RWPE2 (cell line): ENCODE data around the gene FOSL1.

Experiments
- ATAC-seq: fragments of 200-7000 bp; cut with Tn5 transposase; 3 replicates; pipeline ENCODE4 v1.9.1; 2021; ENCODE audit warnings: low read depth
- DNase-seq: peaks from one replicate; pipeline ENCODE4 v3.0.0-alpha.2; 2020; ENCODE audit warnings: low spot score
- H3K27ac ChIP-seq: fragments of 450-650 bp; 2 replicates; pipeline ENCODE4 v1.5.1; 2017; ENCODE audit warnings: mild to moderate bottlenecking; ENCODE audit not compliant: poor library complexity, severe bottlenecking
- H3K27me3 ChIP-seq: fragments of 250-450 bp; sonication (Bioruptor Pico); 2 replicates; pipeline ENCODE4 v1.5.1; 2021; ENCODE audit warnings: mild to moderate bottlenecking, moderate library complexity; ENCODE audit not compliant: insufficient read depth, poor library complexity, severe bottlenecking
- H3K36me3 ChIP-seq: fragments of 250-450 bp; sonication (Bioruptor Pico); 2 replicates; pipeline ENCODE4 v1.5.1; 2020; ENCODE audit warnings: low read depth, mild to moderate bottlenecking, moderate library complexity
- H3K4me1 ChIP-seq: fragments of 250-450 bp; sonication (Bioruptor Pico); 2 replicates; pipeline ENCODE4 v1.5.1; 2021; ENCODE audit warnings: mild to moderate bottlenecking, moderate library complexity; ENCODE audit not compliant: insufficient read depth, poor library complexity, severe bottlenecking
- H3K4me3 ChIP-seq: fragments of 250-450 bp; sonication (Bioruptor Pico); 2 replicates; pipeline ENCODE4 v1.5.1; 2021; ENCODE audit warnings: mild to moderate bottlenecking, moderate library complexity; ENCODE audit not compliant: severe bottlenecking
- H3K9me3 ChIP-seq: fragments of 250-450 bp; sonication (Bioruptor Pico); 2 replicates; pipeline ENCODE4 v1.5.1; 2021; ENCODE audit warnings: mild to moderate bottlenecking, moderate library complexity; ENCODE audit not compliant: severe bottlenecking
- CTCF ChIP-seq: fragments of 450-650 bp; IDR thresholded peaks from one replicate; pipeline ENCODE4 v1.5.1; 2017; ENCODE audit warnings: mild to moderate bottlenecking, moderate library complexity; ENCODE audit not compliant: poor library complexity, severe bottlenecking

FOSL1 gene

GRCh38 chr11:65927904-65928397 is 27.8 kb upstream of the FOSL1 start:
- H3K4me3 ChIP-seq = no peak overlapping the region
- H3K4me1 ChIP-seq = no peaks in the 10 kb centered on the region
- ATAC-seq (no peak), DNase-seq (no peak)
- H3K27ac ChIP-seq = no peak overlapping the region
- peaks cover 7% of the 10 kb centered on the region for H3K36me3 ChIP-seq
- H3K9me3 ChIP-seq = no peaks in the 10 kb centered on the region
- no peak for TF ChIP-seq CTCF
- H3K27me3 ChIP-seq = no peaks in the 10 kb centered on the region

GRCh38 chr11:65925397-65925796 is 25.2 kb upstream of the FOSL1 start:
- ATAC-seq = no peak
- DNase-seq = no peak
- Histone ChIP-seq H3K4me3 (no peak overlapping the region), H3K27ac (no peak overlapping the region), H3K4me1 (peaks cover 5% of the 10 kb centered on the region), H3K36me3 (peaks cover 32% of the 10 kb centered on the region), H3K9me3 (no peaks in the 10 kb centered on the region), H3K27me3 (no peaks in the 10 kb centered on the region)
- no peak for TF ChIP-seq CTCF

GRCh38 chr11:65922565-65922964 is 22.4 kb upstream of the FOSL1 start:
- Histone ChIP-seq H3K4me1 (peaks cover 14% of the 10 kb centered on the region), H3K4me3 (no peak overlapping the region), H3K27me3 (no peaks in the 10 kb centered on the region), H3K9me3 (no peaks in the 10 kb centered on the region), H3K27ac (no peak overlapping the region), H3K36me3 (peaks cover 42% of the 10 kb centered on the region)
- DNase-seq = no peak
- ATAC-seq = no peak
- no peak for TF ChIP-seq CTCF

GRCh38 chr11:65921876-65922275 is 21.7 kb upstream of the FOSL1 start:
- TF ChIP-seq CTCF = no peak
- no peak overlapping the region for H3K27ac ChIP-seq
- H3K4me1 ChIP-seq = peaks cover 21% of the 10 kb centered on the region
- H3K9me3 ChIP-seq = no peaks in the 10 kb centered on the region
- no peak overlapping the region for H3K4me3 ChIP-seq
- ATAC-seq = no peak
- no peaks in the 10 kb centered on the region for H3K27me3 ChIP-seq
- DNase-seq = no peak
- H3K36me3 ChIP-seq = peaks cover 48% of the 10 kb centered on the region

GRCh38 chr11:65921033-65921555 is 20.9 kb upstream of the FOSL1 start:
- peak overlapping the region; percentile 98 for H3K27ac ChIP-seq
- ATAC-seq (no peak), DNase-seq (no peak)
- no peak overlapping the region for H3K4me3 ChIP-seq
- no peaks in the 10 kb centered on the region for H3K27me3 ChIP-seq
- no peaks in the 10 kb centered on the region for H3K9me3 ChIP-seq
- peaks cover 29% of the 10 kb centered on the region for H3K4me1 ChIP-seq
- H3K36me3 ChIP-seq = peaks cover 51% of the 10 kb centered on the region
- no peak for TF ChIP-seq CTCF
